B cell (primary cell): ENCODE results near the gene COA7. TPM values are rescaled to one million over a fixed set of nuclear protein-coding genes. Genes with fewer than 3 reads are reported as not detected.

Source experiments
- ATAC-seq: fragments of 200-7000 bp; cut with Tn5 transposase; one replicate; pipeline ENCODE4 v1.10.0; 2021; ENCODE audit warnings: low read depth, mild to moderate bottlenecking, moderate number of reproducible peaks, moderate library complexity
- CTCF ChIA-PET: fragments of 350-600 bp; sonication (Branson Sonifier 250); formaldehyde crosslinking; loops from one replicate; lab custom pipeline; 2021; ENCODE audit warnings: antibody characterized with exemption, inconsistent platforms; lab: Charles Lee
- POLR2A ChIA-PET: fragments of 350-600 bp; sonication (Branson Sonifier 250); formaldehyde crosslinking; loops from one replicate; lab custom pipeline; 2021; ENCODE audit warnings: antibody characterized with exemption; lab: Charles Lee
- DNase-seq: peaks from one replicate; pipeline ENCODE4 v3.0.0; 2013
- H2AFZ ChIP-seq: 2 replicates; pipeline ENCODE4 v1.6.1; 2012; ENCODE audit warnings: mild to moderate bottlenecking, low read depth, low read length; ENCODE audit not compliant: insufficient read depth, poor library complexity, severe bottlenecking
- H3K27ac ChIP-seq, 2 donors: 1 replicate in 1 of 2; 2 replicates in 1 of 2; pipeline ENCODE4 v1.5.1; 2012 to 2013; ENCODE audit warnings: low read length in 2 of 2, mild to moderate bottlenecking in 2 of 2, moderate library complexity in 1 of 2
- H3K27me3 ChIP-seq, 4 experiments: fragments of 200-600 bp in 1 of 4; sonication (generic) in 1 of 4; replicated peaks in 1 of 4; 1 replicate in 2 of 4; 2 replicates in 2 of 4; pipeline versions ENCODE4 v1.6.1 to v1.7.0; 2013 to 2016; ENCODE audit warnings: low read length in 3 of 4, mild to moderate bottlenecking in 2 of 4, mixed read lengths in 1 of 4, moderate library complexity in 1 of 4; ENCODE audit not compliant: insufficient read depth in 4 of 4, control insufficient read depth in 3 of 4; ENCODE audit errors: control extremely low read depth in 1 of 4
- H3K36me3 ChIP-seq, 2 experiments: replicated peaks in 1 of 2; 1 replicate in 1 of 2; 2 replicates in 1 of 2; pipeline versions ENCODE4 v1.6.1 to v1.7.1; 2013; ENCODE audit warnings: low read length in 1 of 2; ENCODE audit not compliant: insufficient read depth in 2 of 2, control insufficient read depth in 1 of 2; ENCODE audit errors: control extremely low read depth in 1 of 2, extremely low read depth in 1 of 2
- H3K4me1 ChIP-seq, 2 donors: fragments of 200-600 bp in 1 of 2; sonication (generic) in 1 of 2; 1 replicate in 1 of 2; 2 replicates in 1 of 2; pipeline versions ENCODE4 v1.5.1 to v1.6.1; 2013 to 2017; ENCODE audit warnings: low read length in 2 of 2; ENCODE audit not compliant: control insufficient read depth in 2 of 2, insufficient read depth in 2 of 2
- H3K4me2 ChIP-seq: replicated peaks from 2 replicates; pipeline ENCODE3; 2012; ENCODE audit warnings: mild to moderate bottlenecking, low read depth, low read length; ENCODE audit not compliant: poor library complexity, severe bottlenecking
- H3K4me3 ChIP-seq, 5 experiments: fragments of 200-600 bp in 1 of 5; sonication (generic) in 1 of 5; 1 replicate in 3 of 5; 2 replicates in 2 of 5; pipeline versions ENCODE4 v1.5.1 to v1.7.0; 2011 to 2016; ENCODE audit warnings: low read length in 4 of 5, mild to moderate bottlenecking in 4 of 5, low read depth in 2 of 5, control low read depth in 1 of 5, moderate library complexity in 1 of 5; ENCODE audit not compliant: insufficient read depth in 1 of 5; ENCODE audit errors: control extremely low read depth in 1 of 5, extremely low read depth in 1 of 5
- H3K79me2 ChIP-seq: fragments of 200-600 bp; sonication (generic); one replicate; pipeline ENCODE4 v1.6.0; 2016; ENCODE audit warnings: low read length; ENCODE audit not compliant: control insufficient read depth, insufficient read depth
- H3K9ac ChIP-seq: fragments of 200-600 bp; sonication (generic); 2 replicates; pipeline ENCODE4 v1.6.1; 2017; ENCODE audit warnings: mild to moderate bottlenecking, low read length, moderate library complexity
- H3K9me3 ChIP-seq, 3 donors: one replicate each; pipeline versions ENCODE4 v1.6.1 to v1.7.1; 2013; ENCODE audit warnings: low read length in 2 of 3; ENCODE audit not compliant: control insufficient read depth in 2 of 3, insufficient read depth in 1 of 3; ENCODE audit errors: control extremely low read depth in 1 of 3
- H4K20me1 ChIP-seq: 2 replicates; pipeline ENCODE4 v1.6.0; 2012; ENCODE audit warnings: mild to moderate bottlenecking, low read length; ENCODE audit not compliant: insufficient read depth, control insufficient read depth, poor library complexity, severe bottlenecking
- H3K27ac Mint-ChIP-seq: one replicate; pipeline ENCODE4 v1.8.0; 2021; ENCODE audit warnings: mixed read lengths
- H3K27me3 Mint-ChIP-seq: one replicate; pipeline ENCODE4 v1.8.0; 2021; ENCODE audit warnings: mixed read lengths
- H3K4me1 Mint-ChIP-seq: one replicate; pipeline ENCODE4 v1.8.0; 2021; ENCODE audit warnings: mixed read lengths
- H3K4me3 Mint-ChIP-seq: one replicate; pipeline ENCODE4 v1.8.0; 2021; ENCODE audit warnings: mixed read lengths
- H3K9me3 Mint-ChIP-seq: one replicate; pipeline ENCODE4 v1.8.0; 2022; ENCODE audit warnings: mixed read lengths; ENCODE audit not compliant: insufficient read depth
- CTCF ChIP-seq: fragments of 200-600 bp; IDR thresholded peaks from one replicate; pipeline ENCODE4 v1.8.0; 2022; ENCODE audit warnings: antibody characterized with exemption, mild to moderate bottlenecking
- EZH2 ChIP-seq: IDR thresholded peaks from 2 replicates; pipeline ENCODE4 v1.6.1; 2012; ENCODE audit warnings: borderline replicate concordance, low read depth, mild to moderate bottlenecking, moderate library complexity, low read length; ENCODE audit not compliant: insufficient read depth, poor library complexity, severe bottlenecking
- WGBS: methylation state at CpG from one replicate; pipeline ENCODE4 v1.1.5; 2013; ENCODE audit warnings: missing lambda C conversion rate; ENCODE audit not compliant: insufficient coverage; 5-methylcytosine and 5-hydroxymethylcytosine counted together
- intact Hi-C: fragments of 100-400 bp; cut with micrococcal nuclease; formaldehyde crosslinking; loops from one replicate; pipeline ENCODE4 v1.10.0; 2022
- polyA plus RNA-seq: library from polyadenylated mRNA; depleted of rRNA; stranded (reverse); fragments of >200 nt; gene quantifications from 2 replicates; pipeline ENCODE4 v1.2.3, GENCODE V29; 2012
- total RNA-seq, 2 donors: library from RNA; stranded (reverse); fragments of 120-200 nt in 1 of 2; gene quantifications; 1 replicate in 1 of 2; 2 replicates in 1 of 2; pipeline versions ENCODE4 v1.2.3 to v1.2.4, GENCODE V29; 2013 to 2022

COA7 gene
- total and polyA plus RNA-seq, 2 donors (not counting 1 experiment from before 2014, with no cell fraction given) = 1.3 to 11.3 TPM

- WGBS = under 1% methylated on average over 58 of the region's 59 CpGs
- no peaks in the 10 kb centered on the region for H4K20me1 ChIP-seq
- POLR2A ChIA-PET = interaction anchor here (1.0 to 1.3 kb wide), 4 partner anchors 23 to 173 kb away, joined by 3 to 7 read pairs (median 3); no protein-coding TSS in a partner anchor
Observed at GRCh38 chr1:52726265-52727113, 28.3 kb upstream of the COA7 start, which contains the start of gene ZYG11B. Gene ZYG11B (plus strand): TSS chr1:52726453. CDS start chr1:52726654, 201 bp downstream.

More at GRCh38 chr1:52726265-52727113, 28.3 kb upstream of the COA7 start, which contains the start of gene ZYG11B:
- peak within 1 kb of the TSS; percentile 85 for H3K9ac ChIP-seq
- H3K4me2 ChIP-seq = peak within 1 kb of the TSS; percentile 89
- peak within 1 kb of the TSS; percentile 87 for H2AFZ ChIP-seq
- DNase-seq (peak; percentile 95), ATAC-seq (peak; percentile 95)
- intact Hi-C loops = loop anchor here (1.0 to 5.0 kb wide), 5 partner anchors 23 to 1161 kb away; partner anchors contain the start of genes CC2D1B, ORC1, PRPF38A and YIPF1
- Mint-ChIP-seq H3K4me3 (peak within 1 kb of the TSS; percentile 95), H3K4me1 (peaks cover 35% of the 10 kb centered on the region), H3K9me3 (no peaks in the 10 kb centered on the region), H3K27ac (peak within 1 kb of the TSS; percentile 88), H3K27me3 (peaks cover 4% of the 10 kb centered on the region)
- no peak for TF ChIP-seq CTCF
- TF ChIP-seq EZH2 = no peak
- H3K36me3 ChIP-seq = no peaks in the 10 kb centered on the region
- H3K4me1 ChIP-seq = peaks cover 8 to 12% of the 10 kb centered on the region in 2 donors
- H3K9me3 ChIP-seq = no peaks in the 10 kb centered on the region
- H3K79me2 ChIP-seq = peaks cover 38% of the 10 kb centered on the region
- peak within 1 kb of the TSS; percentile 56 to 92 (median 76) for H3K4me3 ChIP-seq
- H3K27me3 ChIP-seq = no peaks in the 10 kb centered on the region
- CTCF ChIA-PET = interaction anchor here (1.3 to 2.0 kb wide), 2 partner anchors 13 to 23 kb away, joined by 6 read pairs; no protein-coding TSS in a partner anchor
- peak within 1 kb of the TSS in 1 of 2 donors; percentile 66 for H3K27ac ChIP-seq
